ENCODE measurements around the gene TSPAN9. TPM values are rescaled to one million over a fixed set of nuclear protein-coding genes. Genes with fewer than 3 reads are reported as not detected.

The TSPAN9 gene
- total and polyA plus RNA-seq, 2 donors, result 33.3 to 50.4 TPM

DNA sequence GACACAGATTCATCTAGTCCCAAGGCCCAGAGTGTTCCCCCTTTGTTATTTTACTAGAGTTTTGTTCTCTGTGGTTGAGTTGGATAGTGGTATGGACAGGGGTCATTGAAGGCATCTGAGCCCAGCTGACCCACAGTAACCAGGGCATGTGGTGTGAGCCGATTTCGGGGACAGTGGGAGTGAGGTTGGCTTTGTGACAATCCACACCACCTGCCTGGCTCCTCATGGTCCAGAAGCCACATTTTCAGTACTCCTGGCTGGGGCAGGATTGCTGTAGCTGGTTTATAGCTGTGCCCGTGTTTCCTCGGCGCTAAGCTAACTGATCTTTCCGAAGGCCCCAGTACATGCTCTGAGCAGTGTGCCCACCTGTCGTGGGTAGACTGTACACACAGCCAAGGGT is 116.0 kb downstream of the TSPAN9 start:
- Histone ChIP-seq H3K4me3 (ENCODE audit: low read depth, low read length) (no peak overlapping the region), H3K4me1 (ENCODE audit: insufficient read depth) (no peaks in the 10 kb centered on the region), H3K27ac (ENCODE audit: low read depth) (no peak overlapping the region), H3K36me3 (ENCODE audit: insufficient read depth) (no peaks in the 10 kb centered on the region)
- DNase-seq (ENCODE audit: extremely low spot score), result no peak
- 94% methylated on average over 7 of the region's 7 CpGs for WGBS

DNA sequence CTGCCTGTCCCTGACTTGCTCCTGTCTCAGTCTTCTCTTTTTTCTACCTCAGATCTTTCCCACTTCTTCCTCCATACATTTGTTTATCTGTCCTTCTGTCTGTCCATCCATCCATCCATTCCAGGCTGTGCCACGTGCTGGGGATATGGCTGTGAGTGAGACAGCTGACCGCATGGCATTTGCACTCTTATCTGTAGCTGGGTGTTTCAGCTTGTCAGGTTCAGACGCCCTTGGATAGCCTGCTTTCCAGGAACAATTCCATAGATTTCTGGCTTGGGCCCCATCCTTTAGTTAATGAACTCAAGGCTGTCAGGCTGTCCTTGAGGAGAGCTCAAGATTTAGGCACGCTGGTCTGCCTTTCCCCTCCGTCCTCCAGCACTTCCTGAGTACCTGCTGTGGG is 116.6 kb downstream of the TSPAN9 start:
- Histone ChIP-seq H3K36me3 (ENCODE audit: insufficient read depth) (no peaks in the 10 kb centered on the region), H3K4me1 (ENCODE audit: insufficient read depth) (no peaks in the 10 kb centered on the region), H3K27ac (ENCODE audit: low read depth) (no peak overlapping the region), H3K4me3 (ENCODE audit: low read depth, low read length) (no peak overlapping the region)
- DNase-seq (ENCODE audit: extremely low spot score), result no peak
- WGBS, result 85% methylated on average over 5 of the region's 5 CpGs

DNA sequence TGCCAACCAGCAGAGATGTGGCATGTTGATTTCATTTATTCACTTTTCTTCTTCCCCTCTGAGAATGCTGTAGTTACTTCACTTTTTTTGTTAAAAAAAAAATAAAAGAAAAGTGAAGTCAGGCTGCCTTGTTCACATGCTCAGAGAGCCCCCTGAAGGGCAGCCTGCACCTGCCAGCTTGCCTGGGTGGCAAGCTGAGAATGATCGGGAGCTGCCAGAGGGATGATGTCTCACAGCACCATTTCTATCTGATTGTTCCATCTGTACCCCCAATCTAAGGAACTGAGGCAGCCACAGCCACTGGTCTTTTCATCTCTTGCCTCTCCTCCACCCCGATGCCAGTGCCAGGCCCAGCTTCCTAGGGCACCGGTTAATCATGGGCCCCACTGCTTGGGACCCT is 118.2 kb downstream of the TSPAN9 start:
- WGBS, result 80% methylated on average over 3 of the region's 3 CpGs
- DNase-seq (ENCODE audit: extremely low spot score), result no peak
- H3K27ac ChIP-seq (ENCODE audit: low read depth), result no peak overlapping the region
- H3K4me3 ChIP-seq (ENCODE audit: low read depth, low read length), result no peak overlapping the region
- H3K4me1 ChIP-seq (ENCODE audit: insufficient read depth), result no peaks in the 10 kb centered on the region
- no peaks in the 10 kb centered on the region for H3K36me3 ChIP-seq (ENCODE audit: insufficient read depth)

DNA sequence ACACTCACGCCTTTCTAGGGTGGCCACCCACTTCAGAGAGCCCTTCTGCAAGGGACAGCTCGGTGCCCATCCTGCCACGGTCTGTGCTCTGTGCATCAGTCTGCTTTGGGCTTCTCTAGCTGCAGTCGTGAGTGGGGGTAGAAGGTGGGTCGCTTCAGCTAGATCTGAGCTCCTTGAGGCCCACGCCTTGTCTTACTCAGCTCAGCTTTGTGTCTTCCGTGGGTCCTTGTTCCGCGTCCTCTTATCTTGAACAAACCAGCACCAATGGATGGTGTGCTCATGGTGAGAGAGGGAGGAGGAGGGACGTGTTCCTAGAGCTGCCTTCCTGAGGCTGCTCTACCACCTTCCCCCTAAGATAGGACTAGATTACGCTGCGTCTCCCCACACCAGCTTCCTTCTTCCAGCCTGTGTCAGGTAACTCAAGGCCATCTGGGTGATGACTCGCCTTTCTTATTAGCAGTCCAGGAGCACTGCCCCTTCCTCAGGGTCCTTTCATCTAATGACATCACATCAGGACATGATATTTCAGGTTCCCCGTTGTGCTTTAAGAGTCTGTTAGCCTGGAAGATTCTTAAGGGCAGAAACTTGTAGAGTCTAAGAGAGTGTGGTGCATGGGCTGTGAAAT is 118.8 kb downstream of the TSPAN9 start:
- Histone ChIP-seq H3K36me3 (ENCODE audit: insufficient read depth) (no peaks in the 10 kb centered on the region), H3K27ac (ENCODE audit: low read depth) (no peak overlapping the region), H3K4me3 (ENCODE audit: low read depth, low read length) (no peak overlapping the region), H3K4me1 (ENCODE audit: insufficient read depth) (no peaks in the 10 kb centered on the region)
- WGBS, result 94% methylated on average over 14 of the region's 14 CpGs
- no peak for DNase-seq (ENCODE audit: extremely low spot score)

DNA sequence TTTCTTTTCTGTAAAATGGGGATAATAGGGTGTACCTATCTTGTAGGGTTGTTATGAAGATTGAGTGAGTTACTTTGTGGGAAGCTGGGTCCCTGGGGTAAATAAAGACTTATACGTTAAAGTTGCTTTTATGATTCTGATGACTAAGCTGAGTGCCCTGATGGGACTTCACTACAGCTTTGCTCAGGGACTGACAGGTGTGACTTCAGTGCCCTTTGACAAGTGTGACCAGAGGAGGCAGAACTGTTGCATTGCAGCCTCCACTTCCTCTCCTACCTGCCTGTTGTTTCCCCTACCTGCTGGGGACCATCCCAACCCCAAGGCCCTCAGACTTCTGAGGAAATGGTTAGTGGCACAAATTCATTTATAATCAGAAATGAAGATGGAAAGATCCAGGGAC is 119.3 kb downstream of the TSPAN9 start:
- H3K27ac ChIP-seq (ENCODE audit: low read depth), result no peak overlapping the region

DNA sequence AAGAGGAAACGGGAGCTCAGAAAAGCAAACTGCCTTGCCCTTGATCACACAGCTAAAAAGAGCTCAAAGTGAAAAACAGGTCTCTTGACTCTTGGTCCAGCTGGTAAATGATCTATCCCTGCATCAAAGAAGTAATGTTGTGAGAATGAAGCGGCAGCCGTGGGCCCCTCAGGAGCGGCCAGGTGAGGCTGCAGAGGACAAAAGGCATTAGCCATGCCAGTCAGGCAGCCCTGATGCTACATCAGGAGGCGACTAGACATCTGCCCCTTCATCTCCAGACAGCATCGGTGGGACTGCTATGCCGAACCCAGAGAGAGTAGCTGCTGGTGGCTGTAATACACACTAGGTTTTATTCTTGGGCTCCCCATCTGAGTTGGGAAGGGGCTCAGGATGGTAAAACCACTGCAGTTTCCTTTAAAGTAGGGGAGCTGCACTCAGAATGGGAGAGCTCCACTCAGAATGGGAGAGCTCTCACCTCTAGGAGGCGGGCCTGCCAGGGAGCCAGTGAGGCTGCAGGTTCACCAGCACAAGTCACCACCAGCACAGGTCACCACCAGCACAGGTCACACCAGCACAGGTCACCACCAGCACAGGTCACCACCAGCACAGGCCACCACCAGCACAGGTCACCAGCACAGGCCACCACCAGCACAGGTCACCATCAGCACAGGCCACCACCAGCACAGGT is 120.1 kb downstream of the TSPAN9 start:
- DNase-seq (ENCODE audit: extremely low spot score), result no peak

More for the DNA sequence above, 119.3 kb downstream of the TSPAN9 start:
- 73% methylated on average over 1 of the region's 1 CpG for WGBS
- no peaks in the 10 kb centered on the region for H3K36me3 ChIP-seq (ENCODE audit: insufficient read depth)
- no peak overlapping the region for H3K4me3 ChIP-seq (ENCODE audit: low read depth, low read length)
- H3K4me1 ChIP-seq (ENCODE audit: insufficient read depth), result no peaks in the 10 kb centered on the region
- no peak for DNase-seq (ENCODE audit: extremely low spot score)

DNA sequence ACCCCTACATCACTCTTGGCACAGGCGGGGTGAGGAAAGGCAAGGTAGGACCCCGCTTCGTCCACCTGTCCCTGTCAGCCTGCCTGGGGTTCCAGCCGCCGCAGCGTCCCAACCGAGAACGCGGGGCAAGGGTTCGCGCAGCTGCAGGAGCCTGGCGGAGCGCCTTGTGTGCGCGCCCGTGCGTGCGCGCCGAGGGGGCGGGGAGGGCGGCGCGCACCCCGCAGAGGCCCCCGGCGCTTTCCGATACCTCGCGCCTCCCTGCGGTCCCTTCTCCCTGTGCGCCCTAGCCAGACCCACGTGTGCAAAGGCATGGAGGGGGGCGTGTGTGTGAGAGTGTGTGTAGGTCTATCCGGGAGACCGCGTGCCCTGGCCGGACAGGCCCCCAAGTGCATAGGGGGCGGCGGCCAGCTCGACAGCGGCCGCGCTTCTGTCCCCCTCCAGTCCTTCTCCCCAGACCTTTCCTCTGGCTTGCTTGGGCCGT is 122.4 kb downstream of the TSPAN9 start:
- H3K4me3 ChIP-seq (ENCODE audit: low read depth, low read length), result peak overlapping the region; percentile 44
- no peak overlapping the region for H3K27ac ChIP-seq (ENCODE audit: low read depth)
- no peaks in the 10 kb centered on the region for H3K4me1 ChIP-seq (ENCODE audit: insufficient read depth)
- 3% methylated on average over 45 of the region's 45 CpGs for WGBS
- H3K36me3 ChIP-seq (ENCODE audit: insufficient read depth), result no peaks in the 10 kb centered on the region
- no peak for DNase-seq (ENCODE audit: extremely low spot score)

More for the DNA sequence above, 120.1 kb downstream of the TSPAN9 start:
- WGBS, result 90% methylated on average over 8 of the region's 8 CpGs
- Histone ChIP-seq H3K4me3 (ENCODE audit: low read depth, low read length) (no peak overlapping the region), H3K36me3 (ENCODE audit: insufficient read depth) (no peaks in the 10 kb centered on the region), H3K27ac (ENCODE audit: low read depth) (no peak overlapping the region), H3K4me1 (ENCODE audit: insufficient read depth) (no peaks in the 10 kb centered on the region)

DNA sequence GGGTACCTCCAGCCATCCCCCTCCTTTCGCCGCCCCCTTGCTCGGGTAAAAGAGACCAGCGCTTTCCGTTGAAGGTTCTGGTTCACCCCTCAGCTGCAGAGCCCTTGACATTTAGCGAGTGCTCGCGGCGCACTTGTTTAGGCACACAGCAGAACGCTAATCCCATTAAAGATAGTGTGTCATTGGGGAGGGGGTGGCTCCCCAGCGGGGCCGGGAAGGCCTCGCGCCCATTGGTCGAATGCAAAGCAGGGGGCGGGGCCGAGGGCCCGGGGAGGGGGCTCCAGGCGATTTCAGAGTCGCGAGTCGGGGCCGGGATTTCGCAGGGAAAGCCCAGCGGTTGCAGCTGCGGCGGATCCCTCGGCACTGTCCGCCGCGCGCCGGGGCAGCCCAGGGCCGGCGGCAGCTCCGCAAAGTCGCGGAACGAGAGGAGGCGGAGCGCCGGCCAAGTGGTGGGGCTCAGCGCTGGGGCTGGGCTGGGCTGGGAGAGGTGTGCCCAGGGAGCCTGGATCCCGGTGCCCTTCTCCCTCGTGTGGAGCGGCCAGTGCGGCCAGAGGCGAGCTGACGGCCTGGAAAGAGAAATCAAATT is 122.9 kb downstream of the TSPAN9 start:
- DNase-seq (ENCODE audit: extremely low spot score), result no peak
- under 1% methylated on average over 49 of the region's 49 CpGs for WGBS
- peak overlapping the region; percentile 44 for H3K4me3 ChIP-seq (ENCODE audit: low read depth, low read length)
- H3K36me3 ChIP-seq (ENCODE audit: insufficient read depth), result no peaks in the 10 kb centered on the region
- no peak overlapping the region for H3K27ac ChIP-seq (ENCODE audit: low read depth)
- no peaks in the 10 kb centered on the region for H3K4me1 ChIP-seq (ENCODE audit: insufficient read depth)

DNA sequence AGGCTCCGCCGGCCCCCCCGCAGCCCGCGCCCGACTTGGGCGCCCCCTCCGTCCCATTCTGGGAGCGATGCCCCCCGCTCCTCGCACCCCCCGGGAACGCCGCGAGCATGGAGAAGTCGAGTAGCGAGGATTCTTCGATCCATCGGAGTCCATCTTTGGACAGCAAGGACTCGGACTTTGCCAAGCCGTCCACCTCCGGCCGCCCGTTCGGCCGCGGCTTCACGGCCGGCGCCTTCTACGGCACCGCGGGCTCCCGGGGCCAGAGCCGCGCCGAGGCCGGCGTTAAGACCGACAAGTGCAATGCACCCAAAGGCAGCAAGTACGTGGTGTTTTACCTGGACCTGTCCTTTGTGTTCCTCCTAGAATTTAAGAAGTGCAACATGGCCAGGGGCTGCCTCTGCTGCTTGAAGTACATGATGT is 123.6 kb downstream of the TSPAN9 start:
- no peak for DNase-seq (ENCODE audit: extremely low spot score)
- WGBS, result 10% methylated on average over 41 of the region's 41 CpGs
- Histone ChIP-seq H3K27ac (ENCODE audit: low read depth) (no peak overlapping the region), H3K4me1 (ENCODE audit: insufficient read depth) (no peaks in the 10 kb centered on the region), H3K4me3 (ENCODE audit: low read depth, low read length) (peak overlapping the region; percentile 44), H3K36me3 (ENCODE audit: insufficient read depth) (no peaks in the 10 kb centered on the region)

DNA sequence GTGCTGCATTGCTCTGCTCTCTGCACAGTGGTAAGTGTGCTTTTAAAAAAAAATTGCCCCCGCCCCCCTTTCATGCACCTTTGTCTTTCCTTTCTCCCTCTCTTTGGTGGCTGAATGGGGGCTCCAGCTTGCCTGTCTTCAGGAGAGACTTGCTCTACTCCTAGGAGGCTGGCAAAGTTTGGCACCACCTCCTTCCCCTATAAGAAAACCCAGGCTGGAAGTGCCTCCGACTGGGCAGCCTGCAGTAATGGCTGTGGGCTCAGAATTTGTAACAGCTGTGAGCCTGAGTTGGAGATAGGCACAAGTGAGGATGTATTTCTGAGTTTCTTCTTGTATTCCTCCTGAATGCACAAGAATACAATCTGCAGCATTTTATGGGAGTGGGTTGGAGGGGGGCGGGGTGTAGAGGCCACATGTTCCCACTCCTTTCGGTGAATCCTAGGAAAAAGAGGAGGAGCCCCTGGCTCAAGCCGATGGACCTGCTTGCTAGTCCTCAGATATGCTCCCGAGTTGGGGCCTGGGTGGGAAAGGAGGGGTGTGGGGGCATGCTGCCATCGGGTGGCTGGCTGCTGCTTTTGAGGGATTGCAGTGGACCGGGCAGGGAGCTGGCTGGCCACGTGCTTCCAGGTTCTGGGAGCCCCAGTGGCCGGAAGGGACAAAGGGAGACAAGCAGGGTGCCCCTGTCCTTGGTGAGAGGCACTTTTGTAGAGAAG is 124.3 kb downstream of the TSPAN9 start:
- Histone ChIP-seq H3K36me3 (ENCODE audit: insufficient read depth) (no peaks in the 10 kb centered on the region), H3K27ac (ENCODE audit: low read depth) (no peak overlapping the region), H3K4me1 (ENCODE audit: insufficient read depth) (no peaks in the 10 kb centered on the region), H3K4me3 (ENCODE audit: low read depth, low read length) (no peak overlapping the region)
- 80% methylated on average over 10 of the region's 10 CpGs for WGBS
- no peak for DNase-seq (ENCODE audit: extremely low spot score)

DNA sequence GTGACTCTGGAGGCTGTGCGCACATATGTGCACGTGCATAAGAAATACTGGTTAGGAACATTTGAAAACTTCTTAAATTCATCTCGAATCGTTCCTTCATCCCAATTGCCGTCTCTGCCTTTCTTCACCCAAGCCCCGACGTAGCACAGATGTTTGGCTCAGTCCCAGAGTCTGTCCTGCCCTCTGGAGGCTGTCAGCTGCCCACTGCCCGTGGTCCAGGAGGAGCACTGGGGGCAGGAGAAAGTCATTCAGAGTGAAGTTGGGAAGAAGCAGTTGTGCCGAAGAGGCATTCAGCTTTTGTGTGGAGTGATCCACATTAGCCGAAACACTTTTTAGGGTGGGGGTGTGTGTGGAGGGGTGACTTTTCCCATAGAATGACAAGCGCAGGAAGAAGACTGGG is 124.9 kb downstream of the TSPAN9 start:
- 75% methylated on average over 11 of the region's 11 CpGs for WGBS
- Histone ChIP-seq H3K36me3 (ENCODE audit: insufficient read depth) (no peaks in the 10 kb centered on the region), H3K4me3 (ENCODE audit: low read depth, low read length) (no peak overlapping the region), H3K27ac (ENCODE audit: low read depth) (no peak overlapping the region), H3K4me1 (ENCODE audit: insufficient read depth) (no peaks in the 10 kb centered on the region)
- no peak for DNase-seq (ENCODE audit: extremely low spot score)

DNA sequence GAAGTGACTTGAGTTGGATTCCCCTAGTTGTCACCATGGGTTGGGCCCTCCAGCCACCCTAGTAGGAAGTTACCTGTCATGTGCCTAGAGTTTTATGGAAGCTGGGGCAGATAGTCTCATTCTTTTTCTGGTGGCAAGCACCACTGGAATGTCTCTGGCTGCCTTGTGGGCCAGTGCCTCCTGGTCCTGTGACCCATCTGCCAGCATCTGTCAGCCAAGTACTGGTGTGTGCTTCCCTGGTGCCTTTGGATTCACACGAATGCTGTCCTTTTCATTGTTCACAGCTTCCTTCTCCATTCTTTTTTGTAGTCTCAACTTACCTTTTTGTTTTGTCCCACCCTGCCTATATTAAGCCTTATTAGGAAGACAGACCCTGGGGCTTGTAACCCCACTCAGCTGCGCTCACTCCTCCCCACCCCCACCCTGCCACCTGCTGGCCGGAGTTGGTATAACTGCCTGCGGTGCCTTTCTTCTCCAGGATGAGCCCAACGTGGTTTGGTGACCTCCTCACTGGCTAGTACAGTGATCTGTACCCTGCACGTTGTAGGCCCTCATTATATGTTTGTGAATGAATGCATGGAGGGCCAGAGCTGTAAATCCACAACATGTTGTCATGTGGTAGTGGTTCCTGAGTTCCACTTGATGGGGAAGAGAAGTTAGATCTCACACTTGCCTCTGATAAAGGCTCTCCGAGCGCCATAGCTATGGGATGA is 125.7 kb downstream of the TSPAN9 start:
- Histone ChIP-seq H3K27ac (ENCODE audit: low read depth) (no peak overlapping the region), H3K36me3 (ENCODE audit: insufficient read depth) (no peaks in the 10 kb centered on the region), H3K4me3 (ENCODE audit: low read depth, low read length) (no peak overlapping the region), H3K4me1 (ENCODE audit: insufficient read depth) (no peaks in the 10 kb centered on the region)
- DNase-seq (ENCODE audit: extremely low spot score), result no peak
- WGBS, result 35% methylated on average over 8 of the region's 8 CpGs

DNA sequence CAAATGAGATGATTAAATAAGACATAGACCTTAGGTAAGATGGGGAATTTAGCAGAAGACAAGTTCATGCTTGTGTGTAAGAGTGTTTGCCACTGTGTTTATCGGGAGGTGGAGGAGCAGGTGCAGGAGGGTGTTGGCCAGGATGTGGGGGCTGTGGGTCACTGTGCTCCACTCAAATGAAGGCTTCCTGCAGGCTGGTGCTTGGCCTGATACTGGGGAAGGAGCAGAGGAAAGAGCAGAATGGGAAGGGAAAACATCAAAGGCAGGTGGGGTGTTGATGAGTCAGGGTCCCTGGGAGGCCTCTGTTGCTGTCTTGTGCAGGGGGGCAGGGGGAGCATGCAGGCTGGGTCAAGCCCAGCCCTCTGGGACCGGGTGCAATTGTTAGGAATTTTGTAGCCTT is 126.5 kb downstream of the TSPAN9 start:
- Histone ChIP-seq H3K27ac (ENCODE audit: low read depth) (no peak overlapping the region), H3K4me1 (ENCODE audit: insufficient read depth) (no peaks in the 10 kb centered on the region), H3K36me3 (ENCODE audit: insufficient read depth) (no peaks in the 10 kb centered on the region), H3K4me3 (ENCODE audit: low read depth, low read length) (no peak overlapping the region)
- WGBS, result 68% methylated on average over 2 of the region's 2 CpGs
- DNase-seq (ENCODE audit: extremely low spot score), result no peak

All from urinary bladder (tissue), 4 donors.